HEK293 (cell line): ENCODE measurements around the gene LRRC34.

Source experiments
- EGR2 ChIP-seq: fragments of 450-650 bp; formaldehyde crosslinking; IDR thresholded peaks from 2 replicates; pipeline ENCODE4 v1.5.1; 2016; ENCODE audit warnings: low read depth, missing biosample characterization, missing genetic modification characterization
- INSM2 ChIP-seq: fragments of 450-650 bp; formaldehyde crosslinking; IDR thresholded peaks from 2 replicates; pipeline ENCODE4 v1.5.1; 2016; ENCODE audit warnings: missing biosample characterization, missing genetic modification characterization
- KLF1 ChIP-seq: fragments of 450-650 bp; formaldehyde crosslinking; IDR thresholded peaks from 2 replicates; pipeline ENCODE4 v1.5.1; 2016; ENCODE audit warnings: missing biosample characterization, missing genetic modification characterization
- KLF10 ChIP-seq: fragments of 450-650 bp; IDR thresholded peaks from 2 replicates; pipeline ENCODE4 v1.5.1; 2018; ENCODE audit warnings: missing biosample characterization, mild to moderate bottlenecking, missing genetic modification characterization
- KLF7 ChIP-seq: fragments of 450-650 bp; formaldehyde crosslinking; IDR thresholded peaks from 2 replicates; pipeline ENCODE4 v1.5.1; 2016; ENCODE audit warnings: missing biosample characterization, missing genetic modification characterization, borderline replicate concordance
- KLF9 ChIP-seq: fragments of 450-650 bp; formaldehyde crosslinking; IDR thresholded peaks from 2 replicates; pipeline ENCODE4 v1.5.1; 2016; ENCODE audit warnings: missing biosample characterization, missing genetic modification characterization, low read depth
- PATZ1 ChIP-seq: fragments of 450-650 bp; formaldehyde crosslinking; IDR thresholded peaks from 2 replicates; pipeline ENCODE4 v1.5.1; 2016; ENCODE audit warnings: missing biosample characterization, missing genetic modification characterization
- PRDM10 ChIP-seq: fragments of 450-650 bp; formaldehyde crosslinking; IDR thresholded peaks from 2 replicates; pipeline ENCODE4 v1.5.1; 2016; ENCODE audit warnings: missing biosample characterization, missing genetic modification characterization
- SCRT1 ChIP-seq: fragments of 450-650 bp; formaldehyde crosslinking; IDR thresholded peaks from 2 replicates; pipeline ENCODE4 v1.5.1; 2016; ENCODE audit warnings: missing biosample characterization, missing genetic modification characterization, borderline replicate concordance
- SP7 ChIP-seq: fragments of 450-650 bp; formaldehyde crosslinking; IDR thresholded peaks from 2 replicates; pipeline ENCODE4 v1.5.1; 2016; ENCODE audit warnings: missing biosample characterization, missing genetic modification characterization
- TCF7L2 ChIP-seq: IDR thresholded peaks from 2 replicates; pipeline ENCODE4 v1.6.1; 2011; ENCODE audit warnings: low read depth, mild to moderate bottlenecking, inconsistent platforms, low read length, moderate library complexity, borderline replicate concordance
- ZBTB7A ChIP-seq: fragments of 450-650 bp; formaldehyde crosslinking; IDR thresholded peaks from 2 replicates; pipeline ENCODE4 v1.5.1; 2016; ENCODE audit warnings: low read depth, missing biosample characterization, missing genetic modification characterization
- ZBTB8A ChIP-seq: fragments of 450-650 bp; formaldehyde crosslinking; IDR thresholded peaks from 2 replicates; pipeline ENCODE4 v1.5.1; 2016; ENCODE audit warnings: missing biosample characterization, missing genetic modification characterization
- ZFP37 ChIP-seq: fragments of 450-650 bp; formaldehyde crosslinking; IDR thresholded peaks from 2 replicates; pipeline ENCODE4 v1.5.1; 2016; ENCODE audit warnings: missing biosample characterization, missing genetic modification characterization
- ZNF174 ChIP-seq: fragments of 450-650 bp; formaldehyde crosslinking; IDR thresholded peaks from 2 replicates; pipeline ENCODE4 v1.5.0; 2017; ENCODE audit warnings: missing biosample characterization, mild to moderate bottlenecking, missing genetic modification characterization
- ZNF211 ChIP-seq: fragments of 450-650 bp; formaldehyde crosslinking; IDR thresholded peaks from 2 replicates; pipeline ENCODE4 v1.5.1; 2016; ENCODE audit warnings: low read depth, missing biosample characterization, missing genetic modification characterization
- ZNF24 ChIP-seq: fragments of 450-650 bp; formaldehyde crosslinking; IDR thresholded peaks from 2 replicates; pipeline ENCODE4 v1.5.1; 2016; ENCODE audit warnings: missing biosample characterization, missing genetic modification characterization
- ZNF248 ChIP-seq: fragments of 450-650 bp; formaldehyde crosslinking; IDR thresholded peaks from 2 replicates; pipeline ENCODE4 v1.5.1; 2017; ENCODE audit warnings: missing biosample characterization, missing genetic modification characterization
- ZNF335 ChIP-seq: fragments of 450-650 bp; formaldehyde crosslinking; conservative IDR thresholded peaks from 2 replicates; pipeline ENCODE4 v1.5.1; 2016; ENCODE audit warnings: missing biosample characterization, missing genetic modification characterization
- ZNF354C ChIP-seq: fragments of 450-650 bp; formaldehyde crosslinking; IDR thresholded peaks from 2 replicates; pipeline ENCODE4 v1.5.1; 2016; ENCODE audit warnings: missing biosample characterization, missing genetic modification characterization, low read depth, borderline replicate concordance
- ZNF549 ChIP-seq: fragments of 450-650 bp; IDR thresholded peaks from 2 replicates; pipeline ENCODE4 v1.5.1; 2018; ENCODE audit warnings: missing biosample characterization, missing genetic modification characterization, mild to moderate bottlenecking, inconsistent platforms, moderate library complexity
- ZNF629 ChIP-seq: fragments of 450-650 bp; formaldehyde crosslinking; IDR thresholded peaks from 2 replicates; pipeline ENCODE4 v1.5.1; 2017; ENCODE audit warnings: missing biosample characterization, missing genetic modification characterization
- ZNF660 ChIP-seq: fragments of 450-650 bp; IDR thresholded peaks from 2 replicates; pipeline ENCODE4 v1.5.1; 2018; ENCODE audit warnings: missing biosample characterization, mild to moderate bottlenecking, missing genetic modification characterization
- ZNF677 ChIP-seq: fragments of 450-650 bp; IDR thresholded peaks from 2 replicates; pipeline ENCODE4 v1.5.0; 2018; ENCODE audit warnings: missing biosample characterization, mild to moderate bottlenecking, missing genetic modification characterization, moderate library complexity
- ZNF692 ChIP-seq: fragments of 450-650 bp; formaldehyde crosslinking; IDR thresholded peaks from 2 replicates; pipeline ENCODE4 v1.5.1; 2016; ENCODE audit warnings: missing biosample characterization, missing genetic modification characterization
- ZNF76 ChIP-seq: fragments of 450-650 bp; formaldehyde crosslinking; IDR thresholded peaks from 2 replicates; pipeline ENCODE4; 2016; ENCODE audit warnings: low read depth, missing biosample characterization, missing genetic modification characterization, borderline replicate concordance
- ZSCAN30 ChIP-seq: fragments of 450-650 bp; IDR thresholded peaks from 2 replicates; pipeline ENCODE4 v1.5.1; 2018; ENCODE audit warnings: missing biosample characterization, mild to moderate bottlenecking, missing genetic modification characterization, moderate library complexity

LRRC34 gene

GRCh38 chr3:169764882-169765612 lies 47.7 kb downstream of the LRRC34 start, which contains the start of gene TERC (continued):
- TF ChIP-seq ZSCAN30 (tag by site-specific recombination) = 0 out of 2 replicates have a peak, but pooled peaks have one; percentile 33
- no peak for TF ChIP-seq SCRT1 (tag by site-specific recombination)
- TF ChIP-seq EGR2 (tag by site-specific recombination) = peak; percentile 43; the same call in 1 of the 2 replicates
- TF ChIP-seq KLF7 (tag by site-specific recombination) = peak; percentile 74; the same call in 1 of the 2 replicates
- no peak for TF ChIP-seq ZNF354C (tag by site-specific recombination)
- peak; percentile 30; the same call in 1 of the 2 replicates for TF ChIP-seq KLF9 (tag by site-specific recombination)
- 0 out of 2 replicates have a peak, but pooled peaks have one; percentile 4 for TF ChIP-seq ZBTB7A
- TF ChIP-seq PATZ1 = peak; percentile 77
- peak; percentile 50 for TF ChIP-seq ZNF629
- 0 out of 2 replicates have a peak, but pooled peaks have one; percentile 45 for TF ChIP-seq ZNF24
- TF ChIP-seq KLF10 (tag by site-specific recombination) = no peak
- peak; percentile 69 for TF ChIP-seq KLF1
- TF ChIP-seq TCF7L2 = no peak
- 0 out of 2 replicates have a peak, but pooled peaks have one; percentile 50 for TF ChIP-seq ZNF660
- TF ChIP-seq ZNF692 = peak; percentile 22; the same call in 1 of the 2 replicates
- TF ChIP-seq ZNF549 (tag by site-specific recombination) = no peak
- TF ChIP-seq ZNF677 (tag by site-specific recombination) = no peak
- TF ChIP-seq ZNF335 (tag by site-specific recombination) = 0 out of 2 replicates have a peak, but pooled peaks have one; percentile 11
- TF ChIP-seq ZNF211 (tag by site-specific recombination) = no peak
- TF ChIP-seq SP7 = 0 out of 2 replicates have a peak, but pooled peaks have one; percentile 32
- TF ChIP-seq ZNF248 = no peak
- TF ChIP-seq INSM2 = 0 out of 2 replicates have a peak, but pooled peaks have one; percentile 5
- TF ChIP-seq ZBTB8A (tag by site-specific recombination) = peak; percentile 56
- TF ChIP-seq ZNF76 (tag by site-specific recombination) = peak; percentile 42; the same call in 1 of the 2 replicates
- no peak for TF ChIP-seq ZNF174 (tag by site-specific recombination)
- TF ChIP-seq PRDM10 (tag by site-specific recombination) = peak; percentile 47; the same call in 1 of the 2 replicates
- 0 out of 2 replicates have a peak, but pooled peaks have one; percentile 47 for TF ChIP-seq ZFP37 (tag by site-specific recombination)
